H1 (cell line): ENCODE data around the gene SRRT. TPM values are rescaled to one million over a fixed set of nuclear protein-coding genes. Genes with fewer than 3 reads are reported as not detected.

Experiments
- CTCF ChIA-PET: fragments of 300-600 bp; sonication (Branson Sonifier 250); formaldehyde crosslinking; loops from one replicate; lab custom pipeline; 2021; ENCODE audit not compliant: partially characterized antibody; lab: Charles Lee
- POLR2A ChIA-PET: fragments of 300-600 bp; sonication (Branson Sonifier 250); formaldehyde crosslinking; loops from one replicate; lab custom pipeline; 2021; ENCODE audit warnings: inconsistent platforms; ENCODE audit not compliant: partially characterized antibody; lab: Charles Lee
- DNase-seq, 2 experiments: peaks; one replicate each; pipeline versions ENCODE4 v3.0.0 to v3.0.0-alpha.2; 2010 to 2022; ENCODE audit warnings: low spot score in 2 of 2, low read depth in 1 of 2, mixed read lengths in 1 of 2
- FAIRE-seq: peaks from 2 replicates; lab custom pipeline; 2011; peaks lifted over from hg19 to GRCh38; lab: Jason Lieb, UNC
- H2AFZ ChIP-seq: 2 replicates; pipeline ENCODE4 v1.8.1; 2012; ENCODE audit warnings: low read length, inconsistent platforms
- H2AK5ac ChIP-seq: 2 replicates; pipeline ENCODE4 v1.6.1; 2013; ENCODE audit warnings: low read depth, low read length
- H2BK120ac ChIP-seq: replicated peaks from 2 replicates; pipeline ENCODE3; 2013; ENCODE audit warnings: low read depth, low read length, inconsistent platforms
- H2BK12ac ChIP-seq: 2 replicates; pipeline ENCODE4 v1.6.1; 2013; ENCODE audit warnings: low read depth, low read length
- H2BK15ac ChIP-seq: 2 replicates; pipeline ENCODE4 v1.6.1; 2013; ENCODE audit warnings: low read length
- H2BK20ac ChIP-seq: 2 replicates; pipeline ENCODE4 v1.6.1; 2013; ENCODE audit warnings: low read length
- H2BK5ac ChIP-seq: 2 replicates; pipeline ENCODE4 v1.6.1; 2013; ENCODE audit warnings: low read depth, low read length
- H3K14ac ChIP-seq: 2 replicates; pipeline ENCODE4 v1.6.1; 2013; ENCODE audit warnings: inconsistent platforms; ENCODE audit not compliant: insufficient read length
- H3K18ac ChIP-seq: 2 replicates; pipeline ENCODE4 v1.6.1; 2013; ENCODE audit warnings: low read length; ENCODE audit errors: extremely low read depth
- H3K23ac ChIP-seq: 2 replicates; pipeline ENCODE4 v1.6.1; 2013; ENCODE audit warnings: inconsistent platforms; ENCODE audit not compliant: insufficient read length
- H3K23me2 ChIP-seq: 2 replicates; pipeline ENCODE4 v1.6.1; 2013; ENCODE audit warnings: low read depth, low read length
- H3K27ac ChIP-seq: 2 replicates; pipeline ENCODE4 v1.6.1; 2011; ENCODE audit warnings: low read depth, low read length, inconsistent platforms
- H3K27me3 ChIP-seq, 4 experiments: replicated peaks in 1 of 4; 1 replicate in 1 of 4; 2 replicates in 3 of 4; pipeline versions ENCODE4 v1.6.1 to v1.8.1; 2011 to 2013; ENCODE audit warnings: low read length in 3 of 4, mild to moderate bottlenecking in 3 of 4, inconsistent platforms in 2 of 4, mixed read lengths in 2 of 4, moderate library complexity in 1 of 4; ENCODE audit not compliant: control insufficient read depth in 3 of 4, insufficient read depth in 3 of 4; ENCODE audit errors: extremely low read depth in 1 of 4
- H3K36me3 ChIP-seq, 4 experiments: 2 replicates each; pipeline versions ENCODE4 v1.6.1 to v1.8.1; 2011 to 2013; ENCODE audit warnings: mild to moderate bottlenecking in 4 of 4, low read length in 3 of 4, moderate library complexity in 2 of 4, control low read depth in 1 of 4, inconsistent platforms in 1 of 4; ENCODE audit not compliant: insufficient read depth in 4 of 4, control insufficient read depth in 2 of 4
- H3K4ac ChIP-seq: replicated peaks from 2 replicates; pipeline ENCODE3; 2013; ENCODE audit warnings: low read length, low read depth, mixed read lengths, inconsistent platforms; ENCODE audit not compliant: insufficient read length
- H3K4me1 ChIP-seq, 4 experiments: replicated peaks in 1 of 4; 1 replicate in 1 of 4; 2 replicates in 3 of 4; pipeline versions ENCODE4 v1.6.1 to v1.8.1; 2011 to 2013; ENCODE audit warnings: low read length in 3 of 4, inconsistent platforms in 2 of 4, mixed read lengths in 1 of 4; ENCODE audit not compliant: insufficient read depth in 4 of 4, control insufficient read depth in 3 of 4
- H3K4me2 ChIP-seq, 2 experiments: 2 replicates each; pipeline versions ENCODE4 v1.6.1 to v1.8.1; 2011 to 2013; ENCODE audit warnings: low read depth in 2 of 2, low read length in 2 of 2, control low read depth in 1 of 2, inconsistent platforms in 1 of 2, mild to moderate bottlenecking in 1 of 2; ENCODE audit not compliant: insufficient read depth in 1 of 2
- H3K4me3 ChIP-seq, 4 experiments: fragments of 200-600, 300-600 bp in 1 of 4; sonication (generic), shearing (Covaris generic), sonication (Bioruptor Twin) in 1 of 4; 2 replicates each; pipeline versions ENCODE4 v1.5.1 to v1.8.1; 2011 to 2016; ENCODE audit warnings: low read length in 4 of 4, low read depth in 3 of 4, control low read depth in 2 of 4, inconsistent platforms in 2 of 4, mild to moderate bottlenecking in 2 of 4, mixed read lengths in 1 of 4, moderate library complexity in 1 of 4; ENCODE audit not compliant: insufficient read depth in 2 of 4; ENCODE audit errors: extremely low read depth in 1 of 4
- H3K56ac ChIP-seq: replicated peaks from 2 replicates; pipeline ENCODE3; 2013; ENCODE audit warnings: low read depth, mild to moderate bottlenecking, mixed read lengths, low read length, inconsistent platforms; ENCODE audit not compliant: insufficient read length
- H3K79me1 ChIP-seq: 2 replicates; pipeline ENCODE4 v1.6.1; 2013; ENCODE audit warnings: low read depth, low read length, control low read depth
- H3K79me2 ChIP-seq, 2 experiments: 2 replicates each; pipeline versions ENCODE4 v1.6.1 to v1.8.1; 2012 to 2013; ENCODE audit warnings: low read length in 2 of 2, mild to moderate bottlenecking in 2 of 2, inconsistent platforms in 1 of 2; ENCODE audit not compliant: insufficient read depth in 2 of 2, control insufficient read depth in 1 of 2
- H3K9ac ChIP-seq, 4 experiments: replicated peaks in 1 of 4; 1 replicate in 1 of 4; 2 replicates in 3 of 4; pipeline versions ENCODE4 v1.6.1 to v1.8.1; 2011 to 2013; ENCODE audit warnings: low read depth in 3 of 4, low read length in 3 of 4, control low read depth in 2 of 4, mild to moderate bottlenecking in 2 of 4, moderate library complexity in 2 of 4, inconsistent platforms in 1 of 4; ENCODE audit errors: extremely low read depth in 1 of 4
- H3K9me3 ChIP-seq, 2 experiments: 2 replicates each; pipeline versions ENCODE4 v1.6.1 to v1.8.1; 2012 to 2013; ENCODE audit warnings: mild to moderate bottlenecking in 2 of 2, moderate library complexity in 2 of 2, control low read depth in 1 of 2, inconsistent platforms in 1 of 2, low read depth in 1 of 2, low read length in 1 of 2, mixed read lengths in 1 of 2; ENCODE audit not compliant: insufficient read depth in 2 of 2
- H4K20me1 ChIP-seq, 2 experiments: replicated peaks in 1 of 2; 2 replicates each; pipeline versions ENCODE3 to v1.8.1; 2011 to 2013; ENCODE audit warnings: inconsistent platforms in 2 of 2, low read length in 2 of 2, mild to moderate bottlenecking in 1 of 2; ENCODE audit not compliant: insufficient read depth in 2 of 2, control insufficient read depth in 1 of 2
- H4K5ac ChIP-seq: 2 replicates; pipeline ENCODE4 v1.6.1; 2013; ENCODE audit warnings: low read length, low read depth, mixed read lengths, inconsistent platforms; ENCODE audit not compliant: insufficient read length
- H4K8ac ChIP-seq: 2 replicates; pipeline ENCODE4 v1.8.0; 2013; ENCODE audit warnings: mild to moderate bottlenecking, moderate library complexity, low read length, inconsistent platforms; ENCODE audit not compliant: insufficient read depth; ENCODE audit errors: extremely low read depth
- H4K91ac ChIP-seq: replicated peaks from 2 replicates; pipeline ENCODE3; 2013; ENCODE audit warnings: low read length, mixed read lengths, inconsistent platforms; ENCODE audit not compliant: insufficient read length
- ATF2 ChIP-seq: IDR thresholded peaks from 2 replicates; pipeline ENCODE4 v1.6.1; 2012; ENCODE audit warnings: low read length, inconsistent platforms
- CBX8 ChIP-seq: fragments of 300-800, 300-1000 bp; sonication (generic); IDR thresholded peaks from 2 replicates; pipeline ENCODE4 v1.7.1; 2016; ENCODE audit warnings: low read depth, low read length, borderline replicate concordance
- CHD2 ChIP-seq: IDR thresholded peaks from 2 replicates; pipeline ENCODE4 v1.6.1; 2012; ENCODE audit warnings: low read length, improper control_type of control experiment
- MAX ChIP-seq: IDR thresholded peaks from 2 replicates; pipeline ENCODE4 v1.6.1; 2012; ENCODE audit warnings: inconsistent platforms
- RBBP5 ChIP-seq: IDR thresholded peaks from 2 replicates; pipeline ENCODE4 v1.7.1; 2012; ENCODE audit warnings: low read depth, mild to moderate bottlenecking, inconsistent platforms, low read length, moderate library complexity, borderline replicate concordance
- RNF2 ChIP-seq: fragments of 200-900, 300-1000 bp; sonication (generic); IDR thresholded peaks from 2 replicates; pipeline ENCODE4 v1.7.1; 2016; ENCODE audit warnings: borderline replicate concordance, low read depth, mild to moderate bottlenecking, antibody characterized with exemption, low read length; ENCODE audit not compliant: poor library complexity, severe bottlenecking; ENCODE audit errors: missing control alignments
- TEAD4 ChIP-seq: IDR thresholded peaks from 2 replicates; pipeline ENCODE4 v1.6.1; 2012; ENCODE audit warnings: low read depth, low read length, inconsistent platforms, mixed read lengths
- YY1 ChIP-seq: IDR thresholded peaks from 2 replicates; pipeline ENCODE4 v1.6.1; 2011; ENCODE audit warnings: low read depth, mild to moderate bottlenecking, low read length
- WGBS, 2 experiments: shearing (Covaris generic) in 1 of 2; methylation state at CpG; one replicate each; pipeline versions ENCODE4 v1.1.6 to v1.1.7; 2013 to 2015; ENCODE audit warnings: low lambda C conversion rate in 2 of 2, mixed read lengths in 2 of 2, inconsistent platforms in 1 of 2, low coverage in 1 of 2, missing lambda C conversion rate in 1 of 2; ENCODE audit not compliant: insufficient replicate concordance in 2 of 2, insufficient coverage in 1 of 2, insufficient read length in 1 of 2; ENCODE audit errors: extremely low coverage in 1 of 2, missing lambda C conversion rate in 1 of 2; 5-methylcytosine and 5-hydroxymethylcytosine counted together
- polyA plus RNA-seq, 7 experiments: library from polyadenylated mRNA; depleted of rRNA in 3 of 7; stranded (reverse) in 5 of 7; unstranded in 2 of 7; fragments of >200 nt in 5 of 7; fragments of 200-250 nt in 2 of 7; gene quantifications; 1 replicate in 5 of 7; 2 replicates in 1 of 7; 4 replicates in 1 of 7; pipeline versions ENCODE4 v1.2.1 to v1.2.3, GENCODE V29; 2011 to 2013; ENCODE audit warnings: missing spikeins in 2 of 7, mixed read lengths in 2 of 7
- total RNA-seq: library from RNA; stranded (reverse); fragmentation: NEBNext Ultra II Directional; extraction: Animal tissue kit (Norgen Biotek cat#: 25700); gene quantifications from 2 replicates; pipeline ENCODE4 v1.2.1, GENCODE V29; 2021
- TF ChIP-seq, protein P1 (sequence below): IDR thresholded peaks from 2 replicates; pipeline ENCODE4 v1.6.1; 2011; ENCODE audit warnings: low read depth, mild to moderate bottlenecking, low read length; ENCODE audit not compliant: insufficient read depth

SRRT gene
- total and polyA plus RNA-seq, 2 of the 8 experiments (the other 6 are each of a cell fraction or from before 2014, with no cell fraction given) = 66.7 to 237 TPM

DNA sequence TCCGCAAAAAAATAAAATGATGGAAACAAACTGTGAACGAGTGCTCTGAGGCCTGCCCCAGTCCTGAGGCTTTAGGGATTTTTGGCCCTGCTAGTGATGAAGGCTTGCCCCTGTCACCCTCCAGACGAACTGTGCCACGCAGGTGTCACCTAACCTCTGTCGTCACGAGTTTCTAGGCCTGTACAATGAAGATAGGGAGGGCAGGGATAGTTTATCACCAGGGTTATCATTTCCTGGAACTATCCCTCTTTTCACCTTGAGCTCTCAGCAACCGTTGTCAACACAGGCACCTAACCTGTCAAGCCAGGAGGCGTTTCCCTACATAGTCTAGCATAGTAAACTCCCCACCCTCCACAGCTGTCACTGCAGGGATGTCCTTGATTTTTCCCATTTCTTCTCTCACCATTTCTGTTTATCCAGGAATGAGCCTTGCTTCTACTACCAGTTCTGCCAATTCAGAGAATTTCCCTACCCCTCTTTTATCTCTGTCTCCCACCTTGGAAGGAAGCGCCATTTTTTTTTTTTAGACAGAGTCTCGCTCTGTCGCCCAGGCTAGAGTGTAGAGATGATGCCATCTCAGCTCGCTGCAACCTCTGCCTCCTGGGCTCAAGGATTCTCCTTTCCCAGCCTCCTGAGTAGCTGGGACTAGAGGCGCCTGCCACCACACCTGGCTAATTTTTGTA is 23.0 kb downstream of the SRRT start:
- H3K23me2 ChIP-seq = peaks cover 6% of the 10 kb centered on the region; the same call in 1 of the 2 replicates
- DNase-seq = no peak
- H4K91ac ChIP-seq = no peak overlapping the region
- no peak overlapping the region; the same call in 1 of the 2 replicates for H2AK5ac ChIP-seq
- no peaks in the 10 kb centered on the region for H3K79me2 ChIP-seq
- no peak overlapping the region for H2BK20ac ChIP-seq
- H3K79me1 ChIP-seq = no peaks in the 10 kb centered on the region
- H2BK12ac ChIP-seq = 0 out of 2 replicates have a peak overlapping the region, but pooled peaks have one; percentile 43
- H2BK120ac ChIP-seq = no peak overlapping the region
- H3K4ac ChIP-seq = peak overlapping the region; percentile 36
- ChIA-PET CTCF (interaction anchor here (0.8 to 3.2 kb wide), 21 partner anchors 20 to 297 kb away, joined by 3 to 18 read pairs (median 4); partner anchors contain the start of gene MUC3A), POLR2A (interaction anchor here (1.5 kb wide), 1 partner anchor 23 kb away, joined by 3 read pairs; the partner anchor contains the start of gene SRRT)
- no peaks in the 10 kb centered on the region for H3K36me3 ChIP-seq
- no peak for FAIRE-seq
- H2BK5ac ChIP-seq = no peak overlapping the region
- no peak overlapping the region for H3K4me3 ChIP-seq
- H3K9ac ChIP-seq = no peak overlapping the region
- H3K4me2 ChIP-seq = no peak overlapping the region
- H3K4me1 ChIP-seq = peaks cover 0 to 10% (median 6%) of the 10 kb centered on the region in 4 experiments; a peak in 6 of 7 replicates
- H2BK15ac ChIP-seq = peak overlapping the region; percentile 48; the same call in 1 of the 2 replicates
- no peak overlapping the region for H3K23ac ChIP-seq
- H3K56ac ChIP-seq = no peak overlapping the region
- H4K20me1 ChIP-seq = peaks cover 0 to 5% of the 10 kb centered on the region in 2 experiments
- H3K27ac ChIP-seq = no peak overlapping the region
- no peak overlapping the region for H4K5ac ChIP-seq
- WGBS, 2 experiments = 92% methylated on average over 13 of the region's 13 CpGs; no CpG with 5 or more reads in 1 of the 2 experiments
- no peaks in the 10 kb centered on the region for H3K9me3 ChIP-seq
- H4K8ac ChIP-seq = no peak overlapping the region
- H2AFZ ChIP-seq = no peak overlapping the region
- no peak overlapping the region for H3K14ac ChIP-seq
- H3K27me3 ChIP-seq = peaks cover 15 to 35% (median 19%) of the 10 kb centered on the region in 4 experiments
- H3K18ac ChIP-seq = no peak overlapping the region
- no peak for TF ChIP-seq CHD2
- TF ChIP-seq, protein P1, sequence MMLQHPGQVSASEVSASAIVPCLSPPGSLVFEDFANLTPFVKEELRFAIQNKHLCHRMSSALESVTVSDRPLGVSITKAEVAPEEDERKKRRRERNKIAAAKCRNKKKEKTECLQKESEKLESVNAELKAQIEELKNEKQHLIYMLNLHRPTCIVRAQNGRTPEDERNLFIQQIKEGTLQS = no peak
- TF ChIP-seq YY1 = no peak
- TF ChIP-seq TEAD4 = no peak
- no peak for TF ChIP-seq RNF2
- TF ChIP-seq CBX8 = no peak
- no peak for TF ChIP-seq ATF2
- TF ChIP-seq MAX = no peak
- no peak for TF ChIP-seq RBBP5
